Nephron progenitor cell (in vitro differentiated cells): ENCODE results near the gene RFX1.
"Not testable (repeated sequence)": the region's sequence is repeated elsewhere in the genome, so short reads cannot be mapped to it uniquely, and the experiment has no call there.

Source experiments
- DNase-seq: peaks from one replicate; pipeline ENCODE4 v3.0.0; 2021
- H3K27ac Mint-ChIP-seq: 2 replicates; pipeline ENCODE4 v1.8.0; 2021; ENCODE audit warnings: mild to moderate bottlenecking, moderate library complexity, mixed read lengths
- H3K27me3 Mint-ChIP-seq: 2 replicates; pipeline ENCODE4 v1.8.0; 2021; ENCODE audit warnings: mild to moderate bottlenecking, low read depth, mixed read lengths; ENCODE audit not compliant: poor library complexity
- H3K36me3 Mint-ChIP-seq: 2 replicates; pipeline ENCODE4 v1.8.0; 2021; ENCODE audit warnings: low read depth, mixed read lengths
- H3K4me1 Mint-ChIP-seq: 2 replicates; pipeline ENCODE4 v1.8.0; 2021; ENCODE audit warnings: mixed read lengths
- H3K4me3 Mint-ChIP-seq: 2 replicates; pipeline ENCODE4 v1.8.0; 2021; ENCODE audit warnings: mild to moderate bottlenecking, moderate library complexity, mixed read lengths
- H3K9me3 Mint-ChIP-seq: 2 replicates; pipeline ENCODE4 v1.8.0; 2021; ENCODE audit warnings: mild to moderate bottlenecking, moderate library complexity, mixed read lengths
- TF ChIP-seq, protein P1 (sequence below): fragments of 200-600 bp; sonication (generic); IDR thresholded peaks from 2 replicates; pipeline ENCODE4 v1.5.0; 2021; ENCODE audit warnings: antibody characterized with exemption

RFX1 gene

DNA sequence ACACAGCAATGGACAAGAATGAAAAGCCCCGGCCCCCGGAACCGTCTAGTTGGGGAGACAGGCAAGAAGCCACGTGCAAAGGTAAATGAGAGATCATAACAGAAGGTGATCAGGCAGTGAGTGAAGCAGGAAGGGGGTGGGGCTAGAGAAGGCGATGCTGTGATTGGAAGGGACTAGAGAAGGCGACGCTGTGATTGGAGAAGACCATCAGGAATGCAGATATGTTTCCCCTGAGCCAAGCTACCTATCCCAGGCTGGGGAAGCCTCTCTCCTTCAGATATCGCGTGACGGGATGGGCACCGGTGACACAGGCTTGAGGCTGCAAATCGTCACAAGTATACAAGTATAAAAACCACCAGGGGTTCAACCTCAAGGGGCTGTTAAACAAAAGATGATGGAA is 32.0 kb downstream of the RFX1 start:
- peak; percentile 68 for DNase-seq
- peak overlapping the region; percentile 21 for H3K27ac Mint-ChIP-seq

DNA sequence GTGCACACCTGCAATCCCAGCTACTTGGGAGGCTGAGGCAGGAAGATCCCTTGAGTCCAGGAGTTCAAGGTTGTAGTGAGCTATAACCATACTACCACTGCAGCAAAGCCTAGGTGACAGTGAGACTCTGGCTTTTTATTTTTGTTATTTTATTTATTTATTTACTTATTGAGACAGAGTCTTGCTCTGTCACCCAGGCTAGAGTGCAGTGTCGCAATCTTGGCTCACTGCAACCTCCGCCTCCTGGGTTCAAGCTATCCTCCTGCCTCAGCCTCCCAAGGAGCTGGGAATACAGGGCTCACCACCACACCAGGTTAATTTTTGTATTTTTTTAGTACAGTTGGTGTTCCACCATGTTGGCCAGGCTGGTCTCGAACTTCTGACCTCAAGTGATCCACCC is 32.6 kb downstream of the RFX1 start:
- H3K4me3 Mint-ChIP-seq, H3K27ac Mint-ChIP-seq, DNase-seq, H3K27me3 Mint-ChIP-seq, H3K9me3 Mint-ChIP-seq: not testable (repeated sequence)
- H3K36me3 Mint-ChIP-seq = peaks cover 38% of the 10 kb centered on the region
- H3K4me1 Mint-ChIP-seq = peaks cover 19% of the 10 kb centered on the region

More for the DNA sequence above, 32.0 kb downstream of the RFX1 start:
- no peaks in the 10 kb centered on the region for H3K9me3 Mint-ChIP-seq
- TF ChIP-seq, protein P1, sequence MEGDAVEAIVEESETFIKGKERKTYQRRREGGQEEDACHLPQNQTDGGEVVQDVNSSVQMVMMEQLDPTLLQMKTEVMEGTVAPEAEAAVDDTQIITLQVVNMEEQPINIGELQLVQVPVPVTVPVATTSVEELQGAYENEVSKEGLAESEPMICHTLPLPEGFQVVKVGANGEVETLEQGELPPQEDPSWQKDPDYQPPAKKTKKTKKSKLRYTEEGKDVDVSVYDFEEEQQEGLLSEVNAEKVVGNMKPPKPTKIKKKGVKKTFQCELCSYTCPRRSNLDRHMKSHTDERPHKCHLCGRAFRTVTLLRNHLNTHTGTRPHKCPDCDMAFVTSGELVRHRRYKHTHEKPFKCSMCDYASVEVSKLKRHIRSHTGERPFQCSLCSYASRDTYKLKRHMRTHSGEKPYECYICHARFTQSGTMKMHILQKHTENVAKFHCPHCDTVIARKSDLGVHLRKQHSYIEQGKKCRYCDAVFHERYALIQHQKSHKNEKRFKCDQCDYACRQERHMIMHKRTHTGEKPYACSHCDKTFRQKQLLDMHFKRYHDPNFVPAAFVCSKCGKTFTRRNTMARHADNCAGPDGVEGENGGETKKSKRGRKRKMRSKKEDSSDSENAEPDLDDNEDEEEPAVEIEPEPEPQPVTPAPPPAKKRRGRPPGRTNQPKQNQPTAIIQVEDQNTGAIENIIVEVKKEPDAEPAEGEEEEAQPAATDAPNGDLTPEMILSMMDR = no peak
- H3K4me1 Mint-ChIP-seq = peaks cover 19% of the 10 kb centered on the region
- peaks cover 34% of the 10 kb centered on the region for H3K36me3 Mint-ChIP-seq
- H3K27me3 Mint-ChIP-seq = no peaks in the 10 kb centered on the region
- H3K4me3 Mint-ChIP-seq = no peak overlapping the region

DNA sequence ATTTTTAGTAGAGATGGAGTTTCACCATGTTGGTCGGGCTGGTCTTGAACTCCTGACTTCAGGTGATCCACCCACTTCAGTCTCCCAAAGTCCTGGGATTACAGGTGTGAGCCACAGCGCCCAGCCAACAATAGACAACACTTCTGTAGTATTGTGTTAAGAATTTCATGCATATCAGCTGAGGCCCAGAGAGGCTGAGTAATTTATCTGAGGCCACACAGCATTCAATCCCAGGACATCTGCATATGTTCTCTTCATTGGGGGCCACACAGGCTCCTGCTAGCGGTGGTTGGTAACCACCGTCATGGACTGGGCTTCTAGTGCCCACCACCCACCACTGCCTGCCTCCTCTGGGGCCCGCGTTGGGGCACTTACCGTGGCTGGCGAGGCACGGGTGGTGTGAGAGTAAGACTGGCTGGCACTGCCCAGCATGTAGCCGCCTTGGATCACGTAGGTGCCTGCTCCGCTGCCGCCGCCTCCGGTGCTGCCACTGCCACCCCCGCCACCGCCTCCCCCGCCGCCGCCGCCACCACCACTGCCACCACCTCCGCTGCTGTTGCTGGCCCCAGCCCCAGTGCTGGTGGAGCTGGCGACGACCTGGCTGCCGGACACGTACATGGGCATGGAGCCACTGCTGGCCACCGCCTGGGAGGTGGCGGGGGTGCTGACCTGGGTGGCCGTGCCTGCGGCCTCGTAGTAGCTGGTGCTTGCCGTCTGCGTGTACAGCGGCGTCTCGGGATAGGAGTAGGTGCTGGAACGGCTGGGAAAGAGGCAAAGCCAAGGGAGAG is 33.6 kb downstream of the RFX1 start:
- Mint-ChIP-seq H3K27ac (no peak overlapping the region), H3K36me3 (peaks cover 40% of the 10 kb centered on the region), H3K4me3 (no peak overlapping the region), H3K27me3 (no peaks in the 10 kb centered on the region), H3K4me1 (peaks cover 19% of the 10 kb centered on the region), H3K9me3 (no peaks in the 10 kb centered on the region)
- no peak for DNase-seq
- TF ChIP-seq, protein P1 = no peak

DNA sequence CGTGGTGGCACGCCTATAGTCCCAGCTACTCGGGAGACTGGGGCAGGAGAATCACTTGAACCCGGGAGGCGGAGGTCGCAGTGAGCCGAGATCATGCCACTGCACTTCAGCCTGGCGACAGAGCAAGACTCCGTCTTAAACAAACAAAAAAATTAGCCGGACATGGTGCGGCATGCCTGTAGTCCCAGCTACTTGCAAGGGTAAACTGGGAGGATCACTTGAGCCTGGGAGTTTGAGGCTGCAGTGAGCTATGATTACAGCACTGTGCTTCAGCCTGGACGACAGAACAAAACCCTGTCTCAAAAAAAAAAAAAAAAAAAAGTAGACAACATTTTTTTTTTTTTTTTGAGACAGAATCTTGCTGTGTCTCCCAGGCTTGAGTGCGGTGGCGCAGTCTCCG is 34.3 kb downstream of the RFX1 start:
- not testable (repeated sequence) for H3K9me3 Mint-ChIP-seq, H3K27ac Mint-ChIP-seq, H3K27me3 Mint-ChIP-seq, H3K4me3 Mint-ChIP-seq, DNase-seq
- Mint-ChIP-seq H3K4me1 (peaks cover 19% of the 10 kb centered on the region), H3K36me3 (peaks cover 45% of the 10 kb centered on the region)

DNA sequence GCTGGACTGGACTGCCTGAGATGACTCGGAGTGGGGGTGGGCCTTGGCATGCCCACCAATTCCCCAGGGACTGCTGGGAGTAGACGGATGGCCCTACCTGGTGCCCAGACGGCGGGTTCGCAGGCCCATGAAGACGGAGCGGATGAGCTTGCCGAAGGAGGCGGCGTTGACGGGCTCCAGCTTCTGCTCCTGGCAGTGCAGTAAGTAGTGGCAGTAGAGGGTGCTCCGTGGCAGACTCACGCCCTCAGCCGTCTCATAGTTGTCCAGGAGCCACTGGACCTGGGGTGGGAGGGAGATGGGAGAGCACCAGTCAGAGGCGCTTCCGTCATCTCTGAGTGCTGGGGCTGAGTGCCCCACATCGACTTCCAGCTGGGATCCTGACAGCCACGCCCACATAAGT is 36.2 kb downstream of the RFX1 start:
- TF ChIP-seq, protein P1 = no peak
- H3K36me3 Mint-ChIP-seq = peaks cover 32% of the 10 kb centered on the region
- DNase-seq = no peak

DNA sequence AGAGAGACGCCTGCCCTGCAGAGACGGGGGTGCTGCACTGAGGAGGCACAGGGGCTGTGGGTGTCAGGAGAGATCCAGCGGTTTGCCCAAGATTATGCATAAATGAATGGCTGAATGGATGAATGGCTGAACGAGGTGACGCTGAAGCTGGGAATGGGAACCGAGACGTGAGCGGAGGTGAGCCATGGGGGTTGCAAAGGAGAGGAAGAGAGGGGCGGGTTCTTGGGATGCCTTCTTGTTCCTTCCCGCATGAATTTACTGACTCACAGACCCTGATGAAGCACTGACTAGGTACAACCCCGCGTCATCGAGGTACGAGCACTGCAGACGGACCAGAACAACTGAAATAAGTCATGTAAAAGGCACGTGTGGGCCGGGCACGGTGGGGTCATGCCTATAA is 37.1 kb downstream of the RFX1 start:
- no peak for DNase-seq
- H3K27ac Mint-ChIP-seq = peak overlapping the region; percentile 79
- H3K36me3 Mint-ChIP-seq = peaks cover 33% of the 10 kb centered on the region
- H3K9me3 Mint-ChIP-seq = no peaks in the 10 kb centered on the region
- H3K4me1 Mint-ChIP-seq = peaks cover 3% of the 10 kb centered on the region
- H3K27me3 Mint-ChIP-seq = peaks cover 4% of the 10 kb centered on the region
- no peak overlapping the region for H3K4me3 Mint-ChIP-seq
- TF ChIP-seq, protein P1 = no peak

More for the DNA sequence above, 36.2 kb downstream of the RFX1 start:
- Mint-ChIP-seq H3K9me3 (no peaks in the 10 kb centered on the region), H3K4me3 (no peak overlapping the region), H3K27ac (no peak overlapping the region), H3K4me1 (peaks cover 9% of the 10 kb centered on the region), H3K27me3 (no peaks in the 10 kb centered on the region)

DNA sequence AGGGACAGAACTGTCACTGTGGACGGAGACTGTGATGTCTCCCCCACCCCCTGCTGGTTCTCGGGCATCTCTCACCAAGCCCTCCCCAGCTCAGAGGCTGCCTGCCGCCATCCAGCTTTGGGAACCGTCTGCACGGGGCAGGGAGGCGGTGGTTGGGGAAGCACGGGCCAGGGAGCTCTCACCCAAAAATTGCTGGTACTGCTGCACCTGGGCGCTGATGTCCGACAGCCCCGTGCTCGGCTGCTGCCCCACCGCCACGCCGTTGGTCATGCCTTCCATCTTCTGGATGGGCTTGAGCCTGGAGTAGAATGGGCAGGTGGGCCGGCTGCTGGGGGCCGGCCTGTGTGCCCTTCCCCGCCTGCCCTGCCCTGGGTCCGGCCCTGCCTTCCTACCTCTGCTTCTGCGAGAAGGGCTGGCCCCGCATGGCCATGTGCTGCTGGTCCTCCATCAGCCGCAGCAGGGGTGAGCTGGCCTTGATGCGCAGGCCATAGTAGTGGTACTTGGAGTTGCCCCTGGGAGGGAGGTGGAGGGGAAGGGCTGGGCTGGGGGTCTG is 37.7 kb downstream of the RFX1 start:
- Mint-ChIP-seq H3K9me3 (no peaks in the 10 kb centered on the region), H3K4me1 (no peaks in the 10 kb centered on the region), H3K36me3 (peaks cover 30% of the 10 kb centered on the region), H3K27me3 (peaks cover 4% of the 10 kb centered on the region), H3K4me3 (no peak overlapping the region), H3K27ac (no peak overlapping the region)
- no peak for DNase-seq
- TF ChIP-seq, protein P1 = no peak

DNA sequence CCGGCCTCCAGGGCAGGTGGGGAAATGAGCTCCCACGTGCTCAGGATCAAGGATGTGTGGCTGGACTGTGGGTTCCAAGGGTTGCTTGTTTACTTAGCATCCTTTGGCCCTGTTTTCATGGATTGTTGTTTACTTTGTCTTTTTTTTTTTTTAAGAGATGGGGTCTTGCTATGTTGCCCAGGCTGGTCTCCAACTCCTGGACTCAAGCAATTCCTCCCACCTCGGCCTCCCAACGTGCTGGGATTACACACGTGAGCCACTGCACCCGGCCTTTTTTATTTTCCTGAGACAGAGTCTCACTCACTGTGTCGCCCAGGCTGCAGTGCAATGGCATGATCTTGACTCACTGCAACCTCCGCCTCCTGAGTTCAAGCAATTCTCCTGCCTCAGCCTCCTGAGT is 38.9 kb downstream of the RFX1 start:
- DNase-seq, H3K9me3 Mint-ChIP-seq, H3K4me1 Mint-ChIP-seq, H3K27ac Mint-ChIP-seq, H3K4me3 Mint-ChIP-seq, H3K27me3 Mint-ChIP-seq: not testable (repeated sequence)
- peaks cover 30% of the 10 kb centered on the region for H3K36me3 Mint-ChIP-seq
